SH-SY5Y (cell line): Measurements from ENCODE around the gene UBA1.

ENCODE experiments used
- GATA2 ChIP-seq: IDR thresholded peaks from 2 replicates; pipeline ENCODE4 v1.6.1; 2011; ENCODE audit warnings: mild to moderate bottlenecking, low read depth, low read length
- GATA3 ChIP-seq: IDR thresholded peaks from 2 replicates; pipeline ENCODE4 v1.6.1; 2011; ENCODE audit warnings: low read depth, mild to moderate bottlenecking, low read length, moderate library complexity

DNA sequence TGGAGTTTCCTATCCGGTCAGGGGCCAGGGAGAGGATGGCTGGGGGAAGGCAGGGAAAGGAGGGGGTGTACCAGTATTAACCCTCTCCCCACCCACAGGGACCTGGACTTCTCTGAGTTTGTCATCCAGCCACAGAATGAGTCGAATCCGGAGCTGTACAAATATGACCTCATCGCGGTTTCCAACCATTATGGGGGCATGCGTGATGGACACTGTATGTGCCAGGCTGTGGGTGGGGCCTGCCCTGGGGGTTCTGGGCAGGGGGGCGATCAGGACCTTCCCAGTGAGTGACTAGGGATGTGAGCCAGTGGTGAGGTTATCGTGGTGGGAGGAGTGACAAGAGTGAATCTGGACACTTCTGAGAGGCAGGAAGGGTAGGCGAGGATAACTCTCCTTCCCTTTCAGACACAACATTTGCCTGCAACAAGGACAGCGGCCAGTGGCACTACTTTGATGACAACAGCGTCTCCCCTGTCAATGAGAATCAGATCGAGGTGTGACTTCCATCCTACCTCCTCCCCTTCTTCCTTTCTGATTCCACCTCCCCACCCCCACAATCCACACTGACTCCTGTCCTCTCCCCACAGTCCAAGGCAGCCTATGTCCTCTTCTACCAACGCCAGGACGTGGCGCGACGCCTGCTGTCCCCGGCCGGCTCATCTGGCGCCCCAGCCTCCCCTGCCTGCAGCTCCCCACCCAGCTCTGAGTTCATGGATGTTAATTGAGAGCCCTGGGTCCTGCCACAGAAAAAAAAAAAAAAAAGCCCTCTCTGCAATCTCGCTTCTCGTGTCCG is 53.8 kb downstream of the UBA1 start:
- TF ChIP-seq GATA3 (no peak), GATA2 (no peak)
